ENCODE results near the gene ARVCF. TPM values are rescaled to one million over a fixed set of nuclear protein-coding genes. Genes with fewer than 3 reads are reported as not detected.

The ARVCF gene
- total and polyA plus RNA-seq, 9 of the 15 experiments (the other 6 are each of a cell fraction or from before 2014, with no cell fraction given) = 0.03 to 97.4 (median 15.6) TPM

DNA sequence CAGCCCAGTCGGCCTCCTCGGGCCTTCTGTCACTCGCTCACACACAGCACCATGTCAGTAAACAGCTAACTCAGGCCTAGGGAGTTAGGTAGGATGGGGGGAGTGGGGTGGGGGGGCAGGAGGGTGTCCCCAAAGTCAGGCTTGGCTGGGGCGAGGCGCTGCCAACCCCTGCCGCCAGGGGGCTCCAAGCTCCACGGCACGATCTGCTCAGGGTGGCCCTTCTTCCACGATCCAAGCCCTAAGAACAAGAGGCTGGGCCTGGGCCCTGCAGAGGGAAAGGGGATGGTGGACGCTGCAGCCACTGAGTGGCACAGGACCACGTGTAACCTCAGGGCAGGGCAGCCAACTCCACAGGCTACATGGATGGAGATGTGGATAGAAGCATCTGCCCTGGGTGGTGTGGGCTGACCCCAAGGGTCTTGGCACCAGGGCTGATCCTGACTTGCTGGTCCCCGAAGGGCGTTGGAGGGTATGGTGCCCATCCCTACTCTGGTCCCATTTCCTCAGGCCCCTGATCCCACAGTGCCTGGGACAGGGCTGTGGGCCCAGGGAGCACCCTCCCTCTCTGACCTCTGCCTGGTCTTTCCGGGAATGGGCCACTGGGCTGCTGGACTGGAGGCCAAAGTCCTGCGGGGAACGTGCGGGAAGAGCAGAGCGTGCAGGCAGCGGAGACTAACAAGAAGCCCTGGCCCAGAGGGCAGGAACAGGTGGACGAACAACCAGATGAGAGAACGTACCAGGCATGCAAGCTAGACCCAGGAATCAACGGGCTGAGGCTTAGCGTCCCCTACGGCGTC lies 45.9 kb downstream of the ARVCF start (continued):
- TF ChIP-seq, protein P1, sequence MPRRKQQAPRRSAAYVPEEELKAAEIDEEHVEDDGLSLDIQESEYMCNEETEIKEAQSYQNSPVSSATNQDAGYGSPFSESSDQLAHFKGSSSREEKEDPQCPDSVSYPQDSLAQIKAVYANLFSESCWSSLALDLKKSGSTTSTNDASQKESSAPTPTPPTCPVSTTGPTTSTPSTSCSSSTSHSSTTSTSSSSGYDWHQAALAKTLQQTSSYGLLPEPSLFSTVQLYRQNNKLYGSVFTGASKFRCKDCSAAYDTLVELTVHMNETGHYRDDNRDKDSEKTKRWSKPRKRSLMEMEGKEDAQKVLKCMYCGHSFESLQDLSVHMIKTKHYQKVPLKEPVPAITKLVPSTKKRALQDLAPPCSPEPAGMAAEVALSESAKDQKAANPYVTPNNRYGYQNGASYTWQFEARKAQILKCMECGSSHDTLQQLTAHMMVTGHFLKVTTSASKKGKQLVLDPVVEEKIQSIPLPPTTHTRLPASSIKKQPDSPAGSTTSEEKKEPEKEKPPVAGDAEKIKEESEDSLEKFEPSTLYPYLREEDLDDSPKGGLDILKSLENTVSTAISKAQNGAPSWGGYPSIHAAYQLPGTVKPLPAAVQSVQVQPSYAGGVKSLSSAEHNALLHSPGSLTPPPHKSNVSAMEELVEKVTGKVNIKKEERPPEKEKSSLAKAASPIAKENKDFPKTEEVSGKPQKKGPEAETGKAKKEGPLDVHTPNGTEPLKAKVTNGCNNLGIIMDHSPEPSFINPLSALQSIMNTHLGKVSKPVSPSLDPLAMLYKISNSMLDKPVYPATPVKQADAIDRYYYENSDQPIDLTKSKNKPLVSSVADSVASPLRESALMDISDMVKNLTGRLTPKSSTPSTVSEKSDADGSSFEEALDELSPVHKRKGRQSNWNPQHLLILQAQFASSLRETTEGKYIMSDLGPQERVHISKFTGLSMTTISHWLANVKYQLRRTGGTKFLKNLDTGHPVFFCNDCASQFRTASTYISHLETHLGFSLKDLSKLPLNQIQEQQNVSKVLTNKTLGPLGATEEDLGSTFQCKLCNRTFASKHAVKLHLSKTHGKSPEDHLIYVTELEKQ (CRISPR knock-in tag; IDR thresholded peaks at IDR 0.05) = no peak
- TF ChIP-seq HNRNPLL (IDR thresholded peaks at IDR 0.05; ENCODE audit: low read depth, low read length, poor library complexity, severe bottlenecking) = no peak
- TF ChIP-seq DNMT1 (IDR thresholded peaks at IDR 0.05) = peak; percentile 41
- no peak for TF ChIP-seq NR3C1 (CRISPR knock-in tag; IDR thresholded peaks at IDR 0.05)
- peak; percentile 60 to 87; a peak in 2 of 4 replicates for TF ChIP-seq SRF (CRISPR knock-in tag; IDR thresholded peaks at IDR 0.05)
- 0 out of 2 replicates have a peak, but pooled peaks have one; percentile 42 for TF ChIP-seq DMBX1 (CRISPR knock-in tag; IDR thresholded peaks at IDR 0.05; ENCODE audit: borderline replicate concordance)
- TF ChIP-seq, protein P2, sequence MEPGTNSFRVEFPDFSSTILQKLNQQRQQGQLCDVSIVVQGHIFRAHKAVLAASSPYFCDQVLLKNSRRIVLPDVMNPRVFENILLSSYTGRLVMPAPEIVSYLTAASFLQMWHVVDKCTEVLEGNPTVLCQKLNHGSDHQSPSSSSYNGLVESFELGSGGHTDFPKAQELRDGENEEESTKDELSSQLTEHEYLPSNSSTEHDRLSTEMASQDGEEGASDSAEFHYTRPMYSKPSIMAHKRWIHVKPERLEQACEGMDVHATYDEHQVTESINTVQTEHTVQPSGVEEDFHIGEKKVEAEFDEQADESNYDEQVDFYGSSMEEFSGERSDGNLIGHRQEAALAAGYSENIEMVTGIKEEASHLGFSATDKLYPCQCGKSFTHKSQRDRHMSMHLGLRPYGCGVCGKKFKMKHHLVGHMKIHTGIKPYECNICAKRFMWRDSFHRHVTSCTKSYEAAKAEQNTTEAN (CRISPR knock-in tag; IDR thresholded peaks at IDR 0.05) = no peak
- TF ChIP-seq, protein P3, sequence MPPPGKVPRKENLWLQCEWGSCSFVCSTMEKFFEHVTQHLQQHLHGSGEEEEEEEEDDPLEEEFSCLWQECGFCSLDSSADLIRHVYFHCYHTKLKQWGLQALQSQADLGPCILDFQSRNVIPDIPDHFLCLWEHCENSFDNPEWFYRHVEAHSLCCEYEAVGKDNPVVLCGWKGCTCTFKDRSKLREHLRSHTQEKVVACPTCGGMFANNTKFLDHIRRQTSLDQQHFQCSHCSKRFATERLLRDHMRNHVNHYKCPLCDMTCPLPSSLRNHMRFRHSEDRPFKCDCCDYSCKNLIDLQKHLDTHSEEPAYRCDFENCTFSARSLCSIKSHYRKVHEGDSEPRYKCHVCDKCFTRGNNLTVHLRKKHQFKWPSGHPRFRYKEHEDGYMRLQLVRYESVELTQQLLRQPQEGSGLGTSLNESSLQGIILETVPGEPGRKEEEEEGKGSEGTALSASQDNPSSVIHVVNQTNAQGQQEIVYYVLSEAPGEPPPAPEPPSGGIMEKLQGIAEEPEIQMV (tag; conservative IDR thresholded peaks at IDR 0.05; ENCODE audit: low read depth) = no peak
- no peak for TF ChIP-seq LCOR (CRISPR knock-in tag; IDR thresholded peaks at IDR 0.05)
- TF ChIP-seq, protein P4, sequence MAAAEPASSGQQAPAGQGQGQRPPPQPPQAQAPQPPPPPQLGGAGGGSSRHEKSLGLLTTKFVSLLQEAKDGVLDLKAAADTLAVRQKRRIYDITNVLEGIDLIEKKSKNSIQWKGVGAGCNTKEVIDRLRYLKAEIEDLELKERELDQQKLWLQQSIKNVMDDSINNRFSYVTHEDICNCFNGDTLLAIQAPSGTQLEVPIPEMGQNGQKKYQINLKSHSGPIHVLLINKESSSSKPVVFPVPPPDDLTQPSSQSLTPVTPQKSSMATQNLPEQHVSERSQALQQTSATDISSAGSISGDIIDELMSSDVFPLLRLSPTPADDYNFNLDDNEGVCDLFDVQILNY (CRISPR knock-in tag; IDR thresholded peaks at IDR 0.05) = no peak
- 0 out of 2 replicates have a peak, but pooled peaks have one; percentile 18 for TF ChIP-seq GATAD2A (IDR thresholded peaks at IDR 0.05)
- no peak for TF ChIP-seq ZNF184 (CRISPR knock-in tag; IDR thresholded peaks at IDR 0.05)
- no peak for TF ChIP-seq EGR1 (conservative IDR thresholded peaks at IDR 0.05)
- no peak for TF ChIP-seq DDX20 (tag; IDR thresholded peaks at IDR 0.05; ENCODE audit: low read depth)
- TF ChIP-seq, protein P5, sequence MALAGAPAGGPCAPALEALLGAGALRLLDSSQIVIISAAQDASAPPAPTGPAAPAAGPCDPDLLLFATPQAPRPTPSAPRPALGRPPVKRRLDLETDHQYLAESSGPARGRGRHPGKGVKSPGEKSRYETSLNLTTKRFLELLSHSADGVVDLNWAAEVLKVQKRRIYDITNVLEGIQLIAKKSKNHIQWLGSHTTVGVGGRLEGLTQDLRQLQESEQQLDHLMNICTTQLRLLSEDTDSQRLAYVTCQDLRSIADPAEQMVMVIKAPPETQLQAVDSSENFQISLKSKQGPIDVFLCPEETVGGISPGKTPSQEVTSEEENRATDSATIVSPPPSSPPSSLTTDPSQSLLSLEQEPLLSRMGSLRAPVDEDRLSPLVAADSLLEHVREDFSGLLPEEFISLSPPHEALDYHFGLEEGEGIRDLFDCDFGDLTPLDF (CRISPR knock-in tag; IDR thresholded peaks at IDR 0.05) = no peak; the same call in 1 of the 2 replicates
- no peak for TF ChIP-seq ZNF785 (CRISPR knock-in tag; IDR thresholded peaks at IDR 0.05)
- TF ChIP-seq PTRF (tag; IDR thresholded peaks at IDR 0.05) = no peak
- no peak for TF ChIP-seq SMARCE1 (IDR thresholded peaks at IDR 0.05)
- TF ChIP-seq U2AF1 (optimal IDR thresholded peaks at IDR 0.05; ENCODE audit: low read depth, low read length) = no peak
- peak; percentile 87 for TF ChIP-seq ZNF717 (CRISPR knock-in tag; IDR thresholded peaks at IDR 0.05)

Data from K562 (cell line).